ENCODE measurements around the gene CYP4F11. TPM values are rescaled to one million over a fixed set of nuclear protein-coding genes. Genes with fewer than 3 reads are reported as not detected.

Gene CYP4F11
- total and polyA plus RNA-seq, 2 of the 13 experiments (the other 11 are each of a cell fraction or from before 2014, with no cell fraction given), result 7.8 to 8.4 TPM

DNA sequence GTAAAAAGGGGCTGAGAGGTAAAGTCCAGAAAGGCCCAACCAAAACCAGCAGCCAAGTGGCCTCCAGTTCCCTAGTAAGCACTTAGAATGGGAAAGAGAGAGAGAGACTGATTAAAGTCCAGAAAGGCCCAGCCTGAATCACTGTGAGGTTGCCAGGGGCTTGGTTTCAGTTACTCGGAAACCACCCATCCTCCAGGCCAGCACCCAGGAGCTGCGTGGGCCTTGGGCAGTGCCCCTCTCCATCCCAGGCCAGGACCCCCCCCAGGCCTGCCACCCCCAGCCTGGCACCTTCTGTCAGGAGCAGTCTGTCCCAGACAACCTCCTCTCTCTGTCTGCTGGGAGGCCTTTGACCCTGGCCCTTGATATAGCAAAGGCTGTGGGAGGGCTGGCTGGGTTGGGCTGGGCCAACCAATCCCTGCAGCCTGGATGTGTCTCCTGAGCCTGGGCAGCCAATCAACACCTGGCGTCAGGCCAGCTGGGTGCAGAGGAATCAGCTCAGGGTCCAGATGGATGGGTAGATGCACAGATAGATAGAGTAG lies 36.5 kb downstream of the CYP4F11 start, which contains the start of gene CYP4F2 (continued):
- TF ChIP-seq, protein P1, sequence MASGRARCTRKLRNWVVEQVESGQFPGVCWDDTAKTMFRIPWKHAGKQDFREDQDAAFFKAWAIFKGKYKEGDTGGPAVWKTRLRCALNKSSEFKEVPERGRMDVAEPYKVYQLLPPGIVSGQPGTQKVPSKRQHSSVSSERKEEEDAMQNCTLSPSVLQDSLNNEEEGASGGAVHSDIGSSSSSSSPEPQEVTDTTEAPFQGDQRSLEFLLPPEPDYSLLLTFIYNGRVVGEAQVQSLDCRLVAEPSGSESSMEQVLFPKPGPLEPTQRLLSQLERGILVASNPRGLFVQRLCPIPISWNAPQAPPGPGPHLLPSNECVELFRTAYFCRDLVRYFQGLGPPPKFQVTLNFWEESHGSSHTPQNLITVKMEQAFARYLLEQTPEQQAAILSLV (CRISPR knock-in tag; IDR thresholded peaks at IDR 0.05; ENCODE audit: borderline replicate concordance), result 0 out of 2 replicates have a peak, but pooled peaks have one; percentile 40
- 0 out of 2 replicates have a peak, but pooled peaks have one; percentile 50 for TF ChIP-seq ZSCAN22 (CRISPR knock-in tag; IDR thresholded peaks at IDR 0.05)
- TF ChIP-seq, protein P2, sequence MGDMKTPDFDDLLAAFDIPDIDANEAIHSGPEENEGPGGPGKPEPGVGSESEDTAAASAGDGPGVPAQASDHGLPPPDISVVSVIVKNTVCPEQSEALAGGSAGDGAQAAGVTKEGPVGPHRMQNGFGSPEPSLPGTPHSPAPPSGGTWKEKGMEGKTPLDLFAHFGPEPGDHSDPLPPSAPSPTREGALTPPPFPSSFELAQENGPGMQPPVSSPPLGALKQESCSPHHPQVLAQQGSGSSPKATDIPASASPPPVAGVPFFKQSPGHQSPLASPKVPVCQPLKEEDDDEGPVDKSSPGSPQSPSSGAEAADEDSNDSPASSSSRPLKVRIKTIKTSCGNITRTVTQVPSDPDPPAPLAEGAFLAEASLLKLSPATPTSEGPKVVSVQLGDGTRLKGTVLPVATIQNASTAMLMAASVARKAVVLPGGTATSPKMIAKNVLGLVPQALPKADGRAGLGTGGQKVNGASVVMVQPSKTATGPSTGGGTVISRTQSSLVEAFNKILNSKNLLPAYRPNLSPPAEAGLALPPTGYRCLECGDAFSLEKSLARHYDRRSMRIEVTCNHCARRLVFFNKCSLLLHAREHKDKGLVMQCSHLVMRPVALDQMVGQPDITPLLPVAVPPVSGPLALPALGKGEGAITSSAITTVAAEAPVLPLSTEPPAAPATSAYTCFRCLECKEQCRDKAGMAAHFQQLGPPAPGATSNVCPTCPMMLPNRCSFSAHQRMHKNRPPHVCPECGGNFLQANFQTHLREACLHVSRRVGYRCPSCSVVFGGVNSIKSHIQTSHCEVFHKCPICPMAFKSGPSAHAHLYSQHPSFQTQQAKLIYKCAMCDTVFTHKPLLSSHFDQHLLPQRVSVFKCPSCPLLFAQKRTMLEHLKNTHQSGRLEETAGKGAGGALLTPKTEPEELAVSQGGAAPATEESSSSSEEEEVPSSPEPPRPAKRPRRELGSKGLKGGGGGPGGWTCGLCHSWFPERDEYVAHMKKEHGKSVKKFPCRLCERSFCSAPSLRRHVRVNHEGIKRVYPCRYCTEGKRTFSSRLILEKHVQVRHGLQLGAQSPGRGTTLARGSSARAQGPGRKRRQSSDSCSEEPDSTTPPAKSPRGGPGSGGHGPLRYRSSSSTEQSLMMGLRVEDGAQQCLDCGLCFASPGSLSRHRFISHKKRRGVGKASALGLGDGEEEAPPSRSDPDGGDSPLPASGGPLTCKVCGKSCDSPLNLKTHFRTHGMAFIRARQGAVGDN (CRISPR knock-in tag; IDR thresholded peaks at IDR 0.05), result peak; percentile 53; the same call in 1 of the 2 replicates
- 0 out of 2 replicates have a peak, but pooled peaks have one; percentile 34 for TF ChIP-seq TMF1 (CRISPR knock-in tag; IDR thresholded peaks at IDR 0.05; ENCODE audit: low read depth)
- TF ChIP-seq KMT2A (CRISPR knock-in tag; IDR thresholded peaks at IDR 0.05), result no peak
- TF ChIP-seq ZNF225 (CRISPR knock-in tag; IDR thresholded peaks at IDR 0.05), result no peak
- TF ChIP-seq ZMYM4 (CRISPR knock-in tag; IDR thresholded peaks at IDR 0.05), result peak; percentile 88
- TF ChIP-seq POLR2A (IDR thresholded peaks at IDR 0.05; ENCODE audit: insufficient read depth in 1 of 2, low read depth in 2 of 2, low read length in 2 of 2), result peak; percentile 68 to 90
- TF ChIP-seq, protein P3, sequence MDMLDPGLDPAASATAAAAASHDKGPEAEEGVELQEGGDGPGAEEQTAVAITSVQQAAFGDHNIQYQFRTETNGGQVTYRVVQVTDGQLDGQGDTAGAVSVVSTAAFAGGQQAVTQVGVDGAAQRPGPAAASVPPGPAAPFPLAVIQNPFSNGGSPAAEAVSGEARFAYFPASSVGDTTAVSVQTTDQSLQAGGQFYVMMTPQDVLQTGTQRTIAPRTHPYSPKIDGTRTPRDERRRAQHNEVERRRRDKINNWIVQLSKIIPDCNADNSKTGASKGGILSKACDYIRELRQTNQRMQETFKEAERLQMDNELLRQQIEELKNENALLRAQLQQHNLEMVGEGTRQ (IDR thresholded peaks at IDR 0.05; ENCODE audit: low read depth, low read length), result 0 out of 2 replicates have a peak, but pooled peaks have one; percentile 20
- TF ChIP-seq, protein P3 (CRISPR knock-in tag; IDR thresholded peaks at IDR 0.05; ENCODE audit: borderline replicate concordance), result no peak
- peak; percentile 35; the same call in 1 of the 2 replicates for TF ChIP-seq GATA4 (IDR thresholded peaks at IDR 0.05; ENCODE audit: borderline replicate concordance, low read depth)
- TF ChIP-seq RFXANK (CRISPR knock-in tag; IDR thresholded peaks at IDR 0.05), result no peak
- 0 out of 2 replicates have a peak, but pooled peaks have one; percentile 23 for TF ChIP-seq ZNF230 (CRISPR knock-in tag; IDR thresholded peaks at IDR 0.05)
- peak; percentile 42; the same call in 1 of the 2 replicates for TF ChIP-seq TAF1 (CRISPR knock-in tag; IDR thresholded peaks at IDR 0.05)
- TF ChIP-seq, protein P4, sequence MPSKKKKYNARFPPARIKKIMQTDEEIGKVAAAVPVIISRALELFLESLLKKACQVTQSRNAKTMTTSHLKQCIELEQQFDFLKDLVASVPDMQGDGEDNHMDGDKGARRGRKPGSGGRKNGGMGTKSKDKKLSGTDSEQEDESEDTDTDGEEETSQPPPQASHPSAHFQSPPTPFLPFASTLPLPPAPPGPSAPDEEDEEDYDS (CRISPR knock-in tag; IDR thresholded peaks at IDR 0.05), result peak; percentile 92
- peak; percentile 47 for TF ChIP-seq HNF4A (CRISPR knock-in tag; IDR thresholded peaks at IDR 0.05)
- peak; percentile 32; the same call in 1 of the 2 replicates for TF ChIP-seq RFXAP (CRISPR knock-in tag; IDR thresholded peaks at IDR 0.05; ENCODE audit: borderline replicate concordance)
- no peak for TF ChIP-seq ZNF124 (CRISPR knock-in tag; IDR thresholded peaks at IDR 0.05)
- TF ChIP-seq, protein P5, sequence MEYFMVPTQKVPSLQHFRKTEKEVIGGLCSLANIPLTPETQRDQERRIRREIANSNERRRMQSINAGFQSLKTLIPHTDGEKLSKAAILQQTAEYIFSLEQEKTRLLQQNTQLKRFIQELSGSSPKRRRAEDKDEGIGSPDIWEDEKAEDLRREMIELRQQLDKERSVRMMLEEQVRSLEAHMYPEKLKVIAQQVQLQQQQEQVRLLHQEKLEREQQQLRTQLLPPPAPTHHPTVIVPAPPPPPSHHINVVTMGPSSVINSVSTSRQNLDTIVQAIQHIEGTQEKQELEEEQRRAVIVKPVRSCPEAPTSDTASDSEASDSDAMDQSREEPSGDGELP (IDR thresholded peaks at IDR 0.05; ENCODE audit: borderline replicate concordance, low read depth), result peak; percentile 78; the same call in 1 of the 2 replicates
- TF ChIP-seq DR1 (CRISPR knock-in tag; IDR thresholded peaks at IDR 0.05), result peak; percentile 64; the same call in 1 of the 2 replicates
- 0 out of 2 replicates have a peak, but pooled peaks have one; percentile 43 for TF ChIP-seq NR2C2 (CRISPR knock-in tag; IDR thresholded peaks at IDR 0.05; ENCODE audit: borderline replicate concordance)

Measured in HepG2 (cell line).